CD4-positive, alpha-beta memory T cell (primary cell): Measurements from ENCODE around the gene RBM39. TPM values are rescaled to one million over a fixed set of nuclear protein-coding genes. Genes with fewer than 3 reads are reported as not detected.
"Not testable (repeated sequence)": the region's sequence is repeated elsewhere in the genome, so short reads cannot be mapped to it uniquely, and the experiment has no call there.

Experiments
- CTCF ChIA-PET: fragments of 350-600 bp; sonication (Branson Sonifier 250); formaldehyde crosslinking; loops from one replicate; lab custom pipeline; 2021; ENCODE audit warnings: inconsistent platforms; ENCODE audit not compliant: partially characterized antibody; lab: Charles Lee
- POLR2A ChIA-PET: fragments of 350-600 bp; sonication (Branson Sonifier 250); formaldehyde crosslinking; loops from one replicate; lab custom pipeline; 2021; ENCODE audit not compliant: partially characterized antibody; lab: Charles Lee
- DNase-seq, 5 donors: peaks; one replicate each; pipeline versions ENCODE4 v3.0.0 to v3.0.0-alpha.2; 2020 to 2022; ENCODE audit warnings: mixed read lengths in 1 of 5
- H3K27ac ChIP-seq: one replicate; pipeline ENCODE4 v1.7.0; 2013; ENCODE audit warnings: low read depth, low read length
- H3K27me3 ChIP-seq: 2 replicates; pipeline ENCODE4 v1.7.0; 2013; ENCODE audit warnings: mild to moderate bottlenecking, low read length, moderate library complexity; ENCODE audit not compliant: insufficient read depth
- H3K36me3 ChIP-seq: 2 replicates; pipeline ENCODE4 v1.7.0; 2013; ENCODE audit warnings: mild to moderate bottlenecking, low read length, moderate library complexity; ENCODE audit not compliant: insufficient read depth
- H3K4me1 ChIP-seq: 2 replicates; pipeline ENCODE4 v1.7.0; 2013; ENCODE audit warnings: mild to moderate bottlenecking, low read length, moderate library complexity; ENCODE audit not compliant: insufficient read depth
- H3K4me3 ChIP-seq, 2 donors: one replicate each; pipeline ENCODE4 v1.7.0; 2013; ENCODE audit warnings: low read length in 2 of 2, mild to moderate bottlenecking in 1 of 2
- H3K9me3 ChIP-seq, 2 donors: one replicate each; pipeline ENCODE4 v1.7.0; 2013; ENCODE audit warnings: low read length in 2 of 2, control low read depth in 1 of 2; ENCODE audit not compliant: control insufficient read depth in 1 of 2
- H3K27ac Mint-ChIP-seq, 7 donors: one replicate each; pipeline ENCODE4 v1.8.0; 2020 to 2021; ENCODE audit warnings: mixed read lengths in 7 of 7, mild to moderate bottlenecking in 6 of 7, inconsistent platforms in 3 of 7, moderate library complexity in 3 of 7
- H3K27me3 Mint-ChIP-seq, 2 donors: one replicate each; pipeline ENCODE4 v1.8.0; 2020 to 2021; ENCODE audit warnings: mixed read lengths in 2 of 2
- H3K36me3 Mint-ChIP-seq, 2 donors: one replicate each; pipeline ENCODE4 v1.8.0; 2020 to 2021; ENCODE audit warnings: mixed read lengths in 2 of 2, inconsistent platforms in 1 of 2, mild to moderate bottlenecking in 1 of 2
- H3K4me1 Mint-ChIP-seq, 4 donors: one replicate each; pipeline ENCODE4 v1.8.0; 2020 to 2021; ENCODE audit warnings: mixed read lengths in 4 of 4, mild to moderate bottlenecking in 1 of 4
- H3K4me3 Mint-ChIP-seq, 8 donors: one replicate each; pipeline ENCODE4 v1.8.0; 2020 to 2021; ENCODE audit warnings: mixed read lengths in 8 of 8, mild to moderate bottlenecking in 7 of 8, moderate library complexity in 6 of 8, inconsistent platforms in 3 of 8
- H3K9me3 Mint-ChIP-seq, 8 donors: one replicate each; pipeline ENCODE4 v1.8.0; 2020 to 2021; ENCODE audit warnings: mixed read lengths in 8 of 8, mild to moderate bottlenecking in 5 of 8, inconsistent platforms in 3 of 8, moderate library complexity in 1 of 8
- intact Hi-C: fragments of 100-400 bp; cut with micrococcal nuclease; formaldehyde crosslinking; loops from one replicate; pipeline ENCODE4 v1.15.1; 2023
- polyA plus RNA-seq, 2 donors: library from polyadenylated mRNA; unstranded; fragments of 300-500 nt; fragmentation: Illumina TruSeq; gene quantifications; one replicate each; pipeline ENCODE4 v1.2.3, GENCODE V29; 2021
- total RNA-seq, 2 experiments: library from RNA; stranded (reverse); gene quantifications; one replicate each; pipeline ENCODE4 v1.2.3, GENCODE V29; 2021

The RBM39 gene
- total and polyA plus RNA-seq, 4 experiments from 2014 or later: 76.7 to 665 (median 392) TPM

- CTCF ChIA-PET: interaction anchor here (1.3 kb wide), 1 partner anchor 10 kb away, joined by 5 read pairs; the partner anchor contains the start of gene PHF20
- POLR2A ChIA-PET: interaction anchor here (2.1 to 20.6 kb wide), 2 partner anchors 10 to 22 kb away, joined by 7 to 1007 read pairs; partner anchors contain the start of genes PHF20 and RBM39
- not testable (repeated sequence) for H3K27ac Mint-ChIP-seq
These were observed 19.5 kb upstream of the RBM39 start for GRCh38 chr20:35761548-35761947.

GRCh38 chr20:35757098-35757705 is 15.1 kb upstream of the RBM39 start:
- H3K27ac Mint-ChIP-seq: peak overlapping the region in 3 of 7 donors; percentile 4 to 65 (median 50)
- CTCF ChIA-PET: no interaction called here

More at GRCh38 chr20:35761548-35761947, 19.5 kb upstream of the RBM39 start:
- H3K27me3 ChIP-seq, DNase-seq, H3K4me3 ChIP-seq, H3K27ac ChIP-seq, H3K36me3 Mint-ChIP-seq, intact Hi-C loops, H3K4me3 Mint-ChIP-seq, H3K36me3 ChIP-seq, H3K9me3 ChIP-seq, H3K27me3 Mint-ChIP-seq, H3K9me3 Mint-ChIP-seq: not testable (repeated sequence)
- peaks cover 8 to 22% (median 16%) of the 10 kb centered on the region in 4 donors for H3K4me1 Mint-ChIP-seq
- peaks cover 23% of the 10 kb centered on the region for H3K4me1 ChIP-seq

GRCh38 chr20:35756404-35756803 is 14.3 kb upstream of the RBM39 start:
- no peak for DNase-seq
- no peak overlapping the region for H3K27ac ChIP-seq
- Mint-ChIP-seq H3K4me3 (no peak overlapping the region), H3K27ac (no peak overlapping the region), H3K4me1 (peaks cover 0 to 6% (median 5%) of the 10 kb centered on the region in 4 donors), H3K27me3 (no peaks in the 10 kb centered on the region), H3K9me3 (no peaks in the 10 kb centered on the region), H3K36me3 (no peaks in the 10 kb centered on the region)
- no peak overlapping the region for H3K4me3 ChIP-seq
- no peaks in the 10 kb centered on the region for H3K27me3 ChIP-seq
- no peaks in the 10 kb centered on the region for H3K4me1 ChIP-seq
- POLR2A ChIA-PET: interaction anchor here (1.1 to 5.2 kb wide), 2 partner anchors 14 to 16 kb away, joined by 3 to 33 read pairs; partner anchors contain the start of genes PHF20 and RBM39
- no peaks in the 10 kb centered on the region for H3K9me3 ChIP-seq
- H3K36me3 ChIP-seq: no peaks in the 10 kb centered on the region
- intact Hi-C loops: no loop called here
- CTCF ChIA-PET: no interaction called here

More at GRCh38 chr20:35757098-35757705, 15.1 kb upstream of the RBM39 start:
- H3K9me3 Mint-ChIP-seq: no peaks in the 10 kb centered on the region
- POLR2A ChIA-PET: interaction anchor here (5.2 kb wide), 1 partner anchor 15 kb away, joined by 33 read pairs; the partner anchor contains the start of gene RBM39
- H3K4me1 Mint-ChIP-seq: peaks cover 2 to 6% (median 5%) of the 10 kb centered on the region in 4 donors
- H3K4me1 ChIP-seq: no peaks in the 10 kb centered on the region
- DNase-seq: no peak
- no peaks in the 10 kb centered on the region for H3K36me3 Mint-ChIP-seq
- no peaks in the 10 kb centered on the region for H3K27me3 ChIP-seq
- H3K27me3 Mint-ChIP-seq: no peaks in the 10 kb centered on the region
- no peak overlapping the region for H3K27ac ChIP-seq
- intact Hi-C loops: no loop called here
- H3K9me3 ChIP-seq: no peaks in the 10 kb centered on the region
- no peak overlapping the region for H3K4me3 ChIP-seq
- peak overlapping the region in 1 of 8 donors; percentile 52 for H3K4me3 Mint-ChIP-seq
- H3K36me3 ChIP-seq: no peaks in the 10 kb centered on the region

- ChIA-PET POLR2A (no interaction called here), CTCF (no interaction called here)
- Mint-ChIP-seq H3K9me3 (no peaks in the 10 kb centered on the region), H3K27ac (no peak overlapping the region), H3K4me3 (no peak overlapping the region), H3K27me3 (no peaks in the 10 kb centered on the region), H3K36me3 (no peaks in the 10 kb centered on the region), H3K4me1 (no peaks in the 10 kb centered on the region)
- intact Hi-C loops: no loop called here
- DNase-seq: no peak
- H3K27ac ChIP-seq: no peak overlapping the region
- no peaks in the 10 kb centered on the region for H3K9me3 ChIP-seq
- H3K4me3 ChIP-seq: no peak overlapping the region
- H3K36me3 ChIP-seq: no peaks in the 10 kb centered on the region
- no peaks in the 10 kb centered on the region for H3K4me1 ChIP-seq
- no peaks in the 10 kb centered on the region for H3K27me3 ChIP-seq
These were observed 8.6 kb upstream of the RBM39 start for GRCh38 chr20:35750611-35751010.

- peak overlapping the region in 1 of 2 donors; percentile 52 for H3K4me3 ChIP-seq
- H3K9me3 ChIP-seq, H3K9me3 Mint-ChIP-seq, H3K36me3 ChIP-seq, H3K27me3 Mint-ChIP-seq, H3K27me3 ChIP-seq, DNase-seq: not testable (repeated sequence)
- intact Hi-C loops: loop anchor here (5.0 kb wide), 1 partner anchor 202 kb away; the partner anchor contains the start of gene ERGIC3
- peaks cover 35% of the 10 kb centered on the region for H3K4me1 ChIP-seq
- Mint-ChIP-seq H3K4me1 (peaks cover 17 to 45% (median 28%) of the 10 kb centered on the region in 4 donors), H3K27ac (peak overlapping the region; percentile 48 to 100 (median 100)), H3K36me3 (peaks cover 17 to 32% of the 10 kb centered on the region in 2 donors), H3K4me3 (peak overlapping the region; percentile 15 to 100 (median 98))
- CTCF ChIA-PET: interaction anchor here (1.2 to 4.9 kb wide), 4 partner anchors 23 to 210 kb away, joined by 3 to 63 read pairs (median 34); partner anchors contain the start of genes PHF20 and SCAND1
- POLR2A ChIA-PET: interaction anchor here (0.6 to 12.3 kb wide), 14 partner anchors 10 to 466 kb away, joined by 3 to 1007 read pairs (median 10); partner anchors contain the start of genes CPNE1, ERGIC3, MMP24OS and NFS1
- peak overlapping the region; percentile 100 for H3K27ac ChIP-seq
These were observed 2.4 kb upstream of the RBM39 start for GRCh38 chr20:35744492-35744841.

- Histone ChIP-seq H3K4me1 (peaks cover 41% of the 10 kb centered on the region), H3K4me3 (peak overlapping the region in 1 of 2 donors; percentile 52), H3K36me3 (peaks cover 14% of the 10 kb centered on the region), H3K27ac (peak overlapping the region; percentile 100), H3K27me3 (no peaks in the 10 kb centered on the region), H3K9me3 (no peaks in the 10 kb centered on the region)
- H3K27me3 Mint-ChIP-seq: peaks cover 0 to 3% of the 10 kb centered on the region in 2 donors
- H3K36me3 Mint-ChIP-seq: peaks cover 22 to 35% of the 10 kb centered on the region in 2 donors
- peak in 1 of 5 donors; percentile 29 for DNase-seq
- intact Hi-C loops: loop anchor here (5.0 kb wide), 1 partner anchor 202 kb away; the partner anchor contains the start of gene ERGIC3
- peak overlapping the region; percentile 98 to 100 (median 99) for H3K4me3 Mint-ChIP-seq
- peak overlapping the region; percentile 98 to 100 (median 100) for H3K27ac Mint-ChIP-seq
- ChIA-PET POLR2A (interaction anchor here (0.6 to 12.3 kb wide), 25 partner anchors 11 to 466 kb away, joined by 3 to 1007 read pairs (median 5); partner anchors contain the start of genes CPNE1, ERGIC3, MMP24OS and NFS1), CTCF (interaction anchor here (0.8 to 4.9 kb wide), 9 partner anchors 23 to 281 kb away, joined by 3 to 63 read pairs (median 4); partner anchors contain the start of genes PHF20, SCAND1 and SPAG4)
- H3K4me1 Mint-ChIP-seq: peaks cover 20 to 48% (median 31%) of the 10 kb centered on the region in 4 donors
- peaks cover 0 to 6% (median 0%) of the 10 kb centered on the region in 8 donors for H3K9me3 Mint-ChIP-seq
These were observed 1.8 kb upstream of the RBM39 start for GRCh38 chr20:35743693-35744491.
